ENCODE data around the gene DBP. TPM values are rescaled to one million over a fixed set of nuclear protein-coding genes. Genes with fewer than 3 reads are reported as not detected.
A peak's percentile ranks its signal among the peaks of the same experiment; 100 is the strongest.

The DBP gene
- total and polyA plus RNA-seq, 2 experiments from 2014 or later: 5.7 to 6.3 TPM

GRCh38 chr19:48672994-48673393 is 35.8 kb upstream of the DBP start, which contains the start of gene NTN5:
NTN5 (minus strand) TSS chr19:48673017; CDS start chr19:48670986, 2,031 bp downstream.
- no peaks in the 10 kb centered on the region for H3K27me3 ChIP-seq (ENCODE audit: insufficient read depth)
- H3K36me3 ChIP-seq (ENCODE audit: insufficient read depth): no peaks in the 10 kb centered on the region
- peaks cover 23% of the 10 kb centered on the region for H3K4me1 ChIP-seq (ENCODE audit: insufficient read depth)
- DNase-seq (ENCODE audit: low spot score): peak; percentile 29
- H3K27ac ChIP-seq (ENCODE audit: low read depth): no peak within 1 kb of the TSS
- H3K4me3 Mint-ChIP-seq: peak within 1 kb of the TSS; percentile 36; the same call in 1 of the 3 replicates
- H3K4me2 ChIP-seq: peak within 1 kb of the TSS; percentile 75
- H3K4me3 ChIP-seq: peak within 1 kb of the TSS; percentile 34; the same call in 1 of the 2 replicates
- H3K9me3 Mint-ChIP-seq: peaks cover 9% of the 10 kb centered on the region; the same call in 2 of the 3 replicates
- H3K4me1 Mint-ChIP-seq: peaks cover 33% of the 10 kb centered on the region
- no peaks in the 10 kb centered on the region; the same call in 2 of the 3 replicates for H3K36me3 Mint-ChIP-seq (ENCODE audit: low read depth)
- no peaks in the 10 kb centered on the region for H3K79me2 ChIP-seq (replicated peaks; ENCODE audit: insufficient read depth)
- peaks cover 23% of the 10 kb centered on the region for H3K27me3 Mint-ChIP-seq (ENCODE audit: insufficient read depth, low read depth, poor library complexity)
- ATAC-seq: peak; percentile 6; the same call in 2 of the 3 replicates
- peak within 1 kb of the TSS; percentile 96 for H2AFZ ChIP-seq
- TF ChIP-seq EZH2 (IDR thresholded peaks at IDR 0.05; ENCODE audit: low read depth, unreplicated experiment) (no peak), JUNB (IDR thresholded peaks at IDR 0.05; ENCODE audit: unreplicated experiment) (no peak), ETS1 (IDR thresholded peaks at IDR 0.05) (no peak), EZH2phosphoT487 (IDR thresholded peaks at IDR 0.05; ENCODE audit: unreplicated experiment) (no peak), CREB1 (CRISPR knock-in tag; IDR thresholded peaks at IDR 0.05; ENCODE audit: low read depth) (no peak), ZNF114 (CRISPR knock-in tag; IDR thresholded peaks at IDR 0.05) (no peak), STAT1 (IDR thresholded peaks at IDR 0.05; ENCODE audit: unreplicated experiment) (no peak), CTCF (conservative IDR thresholded peaks at IDR 0.05; ENCODE audit: low read depth in 2 of 2) (no peak), POLR2AphosphoS5 (IDR thresholded peaks at IDR 0.05; ENCODE audit: low read depth) (no peak), NANOG (IDR thresholded peaks at IDR 0.05; ENCODE audit: borderline replicate concordance) (no peak), ZNF462 (CRISPR knock-in tag; IDR thresholded peaks at IDR 0.05) (no peak), ZNF331 (CRISPR knock-in tag; IDR thresholded peaks at IDR 0.05; ENCODE audit: low read depth) (no peak), REST (IDR thresholded peaks at IDR 0.05; ENCODE audit: unreplicated experiment) (no peak)
- no peaks in the 10 kb centered on the region for H3F3A ChIP-seq (replicated peaks; ENCODE audit: low read depth)
- no peaks in the 10 kb centered on the region for H4K20me1 ChIP-seq (replicated peaks; ENCODE audit: insufficient read depth)
- no peak within 1 kb of the TSS for H3K27ac Mint-ChIP-seq
- no peaks in the 10 kb centered on the region for H3K9me2 ChIP-seq (ENCODE audit: insufficient read depth)

Measured in GM23338 (cell line).